Immature natural killer cell (primary cell): ENCODE results near the gene CDH13. TPM values are rescaled to one million over a fixed set of nuclear protein-coding genes. Genes with fewer than 3 reads are reported as not detected.

ENCODE experiments used
- DNase-seq, 3 donors: peaks; one replicate each; pipeline ENCODE4 v3.0.0; 2022; ENCODE audit warnings: mixed read lengths in 1 of 3
- H3K27ac Mint-ChIP-seq, 6 donors: one replicate each; pipeline ENCODE4 v1.8.0; 2020; ENCODE audit warnings: mixed read lengths in 6 of 6, mild to moderate bottlenecking in 5 of 6, inconsistent platforms in 4 of 6, moderate library complexity in 3 of 6
- H3K27me3 Mint-ChIP-seq, 3 donors: one replicate each; pipeline ENCODE4 v1.8.0; 2020 to 2021; ENCODE audit warnings: low read depth in 3 of 3, mild to moderate bottlenecking in 3 of 3, mixed read lengths in 3 of 3, moderate library complexity in 3 of 3, inconsistent platforms in 1 of 3
- H3K36me3 Mint-ChIP-seq, 3 donors: one replicate each; pipeline ENCODE4 v1.8.0; 2020; ENCODE audit warnings: mixed read lengths in 3 of 3, inconsistent platforms in 2 of 3, mild to moderate bottlenecking in 2 of 3
- H3K4me1 Mint-ChIP-seq, 2 donors: one replicate each; pipeline ENCODE4 v1.8.0; 2020; ENCODE audit warnings: inconsistent platforms in 2 of 2, mild to moderate bottlenecking in 2 of 2, mixed read lengths in 2 of 2, moderate library complexity in 1 of 2
- H3K4me3 Mint-ChIP-seq, 5 donors: one replicate each; pipeline ENCODE4 v1.8.0; 2020; ENCODE audit warnings: mild to moderate bottlenecking in 5 of 5, mixed read lengths in 5 of 5, inconsistent platforms in 3 of 5, moderate library complexity in 3 of 5
- H3K9me3 Mint-ChIP-seq, 6 donors: one replicate each; pipeline ENCODE4 v1.8.0; 2020; ENCODE audit warnings: mild to moderate bottlenecking in 6 of 6, mixed read lengths in 6 of 6, inconsistent platforms in 4 of 6, moderate library complexity in 3 of 6
- polyA plus RNA-seq, 3 donors: library from polyadenylated mRNA; unstranded; fragments of 300-500 nt; fragmentation: Illumina TruSeq; gene quantifications; one replicate each; pipeline ENCODE4 v1.2.3, GENCODE V29; 2021

The CDH13 gene
- polyA plus RNA-seq, 3 donors from 2014 or later = not detected

DNA sequence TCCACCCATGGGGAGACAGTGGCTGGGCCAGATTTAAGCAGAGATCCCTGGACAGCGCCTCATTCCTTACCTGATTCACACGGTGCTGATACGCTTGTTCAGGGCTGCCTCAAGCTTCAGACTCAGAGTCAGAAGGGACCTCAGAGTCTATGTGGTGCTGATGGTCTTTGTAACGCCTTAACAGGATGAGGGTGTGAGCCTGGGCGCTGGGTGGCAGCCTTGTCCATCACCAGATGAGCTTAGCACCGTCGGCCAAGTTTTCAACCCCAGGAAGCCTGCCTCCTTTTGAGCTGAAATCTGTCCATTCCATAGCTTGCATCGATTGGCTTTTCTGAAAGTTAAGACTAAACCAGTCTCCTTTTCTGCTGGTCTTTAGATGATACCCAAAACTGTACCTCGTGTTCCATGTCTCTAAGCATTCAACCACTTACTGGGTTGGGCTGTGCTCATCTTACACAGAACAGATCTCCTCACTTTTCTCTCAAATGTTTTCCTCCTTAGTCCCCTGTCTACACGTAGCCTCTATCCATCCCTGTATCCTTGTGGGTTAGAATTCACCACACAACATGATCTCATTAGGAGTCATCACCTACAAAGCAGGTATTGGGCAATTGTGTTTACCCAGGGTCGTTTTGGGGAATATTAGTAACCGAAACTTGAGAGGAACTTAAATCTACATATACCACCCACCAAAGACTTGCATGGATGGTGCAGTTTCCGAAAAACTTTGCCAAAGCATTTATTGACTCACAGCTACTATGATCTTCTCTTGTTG lies 573.4 kb downstream of the CDH13 start:
- Mint-ChIP-seq H3K9me3 (peaks cover 0 to 2% (median 0%) of the 10 kb centered on the region in 6 donors), H3K27me3 (peaks cover 3 to 6% (median 6%) of the 10 kb centered on the region in 3 donors), H3K27ac (no peak overlapping the region), H3K36me3 (no peaks in the 10 kb centered on the region), H3K4me3 (no peak overlapping the region), H3K4me1 (no peaks in the 10 kb centered on the region)
- DNase-seq = no peak

DNA sequence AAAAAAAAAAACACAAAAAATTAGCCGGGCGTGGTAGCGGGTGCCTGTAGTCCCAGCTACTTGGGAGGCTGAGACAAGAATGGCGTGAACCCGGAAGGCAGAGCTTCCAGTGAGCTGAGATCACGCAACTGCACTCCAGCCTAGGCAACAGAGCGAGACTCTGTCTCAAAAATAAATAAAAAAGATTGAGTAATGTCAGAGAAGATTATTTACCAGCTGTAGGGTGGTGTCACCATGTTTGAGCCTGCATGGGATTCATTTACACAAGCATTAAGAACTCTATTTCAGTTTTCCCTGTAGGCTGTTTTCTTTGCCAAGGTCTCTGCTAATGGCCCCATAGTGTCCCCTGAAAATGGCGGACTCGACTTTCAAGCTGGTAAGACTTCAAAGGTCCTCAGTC lies 575.0 kb downstream of the CDH13 start:
- peaks cover 0 to 6% (median 4%) of the 10 kb centered on the region in 3 donors for H3K27me3 Mint-ChIP-seq
- no peaks in the 10 kb centered on the region for H3K4me1 Mint-ChIP-seq
- H3K4me3 Mint-ChIP-seq = no peak overlapping the region
- H3K9me3 Mint-ChIP-seq = peaks cover 0 to 2% (median 0%) of the 10 kb centered on the region in 6 donors
- no peaks in the 10 kb centered on the region for H3K36me3 Mint-ChIP-seq
- no peak overlapping the region for H3K27ac Mint-ChIP-seq
- no peak for DNase-seq

DNA sequence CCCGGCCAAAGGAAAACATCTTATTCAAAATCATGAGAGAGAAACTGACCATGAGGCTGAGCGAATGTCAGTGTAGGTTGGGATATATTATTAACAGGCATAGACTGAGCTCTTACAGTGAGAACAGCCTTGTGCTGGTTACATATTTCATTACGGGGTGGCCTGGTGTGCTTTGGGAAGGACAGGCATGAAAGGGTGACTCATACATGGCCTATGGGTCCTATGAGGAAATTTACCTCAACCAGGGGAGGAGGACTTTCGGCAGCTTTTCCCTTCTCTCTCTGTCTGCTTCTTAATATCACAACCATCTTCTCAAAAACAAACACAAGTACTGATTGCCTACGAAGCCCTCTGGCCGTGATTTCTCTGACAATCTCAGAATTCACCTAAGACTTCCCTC lies 579.1 kb downstream of the CDH13 start:
- Mint-ChIP-seq H3K9me3 (peaks cover 0 to 2% (median 0%) of the 10 kb centered on the region in 6 donors), H3K4me3 (no peak overlapping the region), H3K4me1 (no peaks in the 10 kb centered on the region), H3K27me3 (peaks cover 0 to 4% (median 2%) of the 10 kb centered on the region in 3 donors), H3K36me3 (no peaks in the 10 kb centered on the region), H3K27ac (no peak overlapping the region)
- no peak for DNase-seq

GRCh38 chr16:83206426-83206825 lies 579.7 kb downstream of the CDH13 start:
- Mint-ChIP-seq H3K27ac (no peak overlapping the region), H3K27me3 (peaks cover 0 to 4% (median 2%) of the 10 kb centered on the region in 3 donors), H3K9me3 (peaks cover 0 to 2% (median 0%) of the 10 kb centered on the region in 6 donors), H3K36me3 (no peaks in the 10 kb centered on the region), H3K4me1 (peaks cover 0 to 1% of the 10 kb centered on the region in 2 donors), H3K4me3 (no peak overlapping the region)
- no peak for DNase-seq

DNA sequence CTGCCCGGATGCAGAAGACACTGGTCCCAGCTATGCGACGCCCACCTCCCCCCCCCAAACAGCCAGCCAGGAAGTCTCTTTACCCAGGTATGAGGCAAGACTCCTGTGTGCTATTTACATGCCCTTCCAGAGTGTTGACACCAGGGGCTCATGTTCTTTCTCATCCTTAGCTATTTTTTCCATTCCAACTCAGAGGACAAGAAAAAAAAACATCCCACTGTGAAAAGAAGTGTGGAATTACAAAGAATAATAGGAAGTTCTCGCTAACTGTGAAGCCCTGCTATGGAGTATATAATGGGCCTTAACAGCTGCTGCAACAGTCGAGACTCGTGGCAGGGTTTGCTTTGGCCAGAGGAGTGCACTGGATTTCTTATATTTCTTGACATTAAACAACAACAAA lies 584.9 kb downstream of the CDH13 start:
- Mint-ChIP-seq H3K4me1 (peaks cover 16 to 18% of the 10 kb centered on the region in 2 donors), H3K27ac (peak overlapping the region in 1 of 6 donors; percentile 28), H3K36me3 (no peaks in the 10 kb centered on the region), H3K9me3 (peaks cover 0 to 5% (median 0%) of the 10 kb centered on the region in 6 donors), H3K27me3 (peaks cover 2 to 7% (median 3%) of the 10 kb centered on the region in 3 donors), H3K4me3 (no peak overlapping the region)
- no peak for DNase-seq

GRCh38 chr16:83212301-83212841 lies 585.6 kb downstream of the CDH13 start:
- H3K4me1 Mint-ChIP-seq = peaks cover 16 to 18% of the 10 kb centered on the region in 2 donors
- H3K27me3 Mint-ChIP-seq = peaks cover 2 to 7% (median 3%) of the 10 kb centered on the region in 3 donors
- no peak overlapping the region for H3K4me3 Mint-ChIP-seq
- DNase-seq = no peak
- no peaks in the 10 kb centered on the region for H3K36me3 Mint-ChIP-seq
- peak overlapping the region in 5 of 6 donors; percentile 10 to 59 (median 20) for H3K27ac Mint-ChIP-seq
- H3K9me3 Mint-ChIP-seq = peaks cover 0 to 5% (median 0%) of the 10 kb centered on the region in 6 donors

DNA sequence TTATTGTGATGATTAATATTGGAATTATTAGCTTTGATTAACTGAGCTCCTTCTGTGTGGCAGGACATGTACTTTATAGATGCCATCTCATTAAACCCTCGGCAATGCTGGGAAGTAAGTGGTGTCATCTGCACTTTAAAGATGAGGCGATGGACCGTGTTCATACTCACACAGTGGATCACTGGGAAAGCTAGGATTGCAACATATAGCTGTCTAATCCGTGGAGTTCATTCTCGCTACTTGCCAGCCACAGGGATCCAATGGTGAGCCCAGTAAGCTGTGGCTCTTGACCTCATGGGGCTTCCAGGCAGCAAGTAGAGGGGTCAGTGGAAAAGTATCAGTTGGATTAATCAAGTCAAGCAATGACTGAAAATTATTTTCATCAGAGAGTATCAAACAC lies 587.9 kb downstream of the CDH13 start:
- DNase-seq = no peak
- Mint-ChIP-seq H3K27me3 (peaks cover 2 to 7% (median 3%) of the 10 kb centered on the region in 3 donors), H3K36me3 (no peaks in the 10 kb centered on the region), H3K4me3 (no peak overlapping the region), H3K4me1 (peaks cover 16 to 18% of the 10 kb centered on the region in 2 donors), H3K27ac (no peak overlapping the region), H3K9me3 (peaks cover 0 to 5% (median 0%) of the 10 kb centered on the region in 6 donors)

GRCh38 chr16:83215406-83216001 lies 588.7 kb downstream of the CDH13 start:
- H3K27me3 Mint-ChIP-seq = peaks cover 2 to 7% (median 3%) of the 10 kb centered on the region in 3 donors
- DNase-seq = peak; percentile 35 to 46 (median 37)
- H3K4me3 Mint-ChIP-seq = no peak overlapping the region
- peaks cover 0 to 5% (median 0%) of the 10 kb centered on the region in 6 donors for H3K9me3 Mint-ChIP-seq
- no peaks in the 10 kb centered on the region for H3K36me3 Mint-ChIP-seq
- H3K27ac Mint-ChIP-seq = no peak overlapping the region
- H3K4me1 Mint-ChIP-seq = peaks cover 16 to 18% of the 10 kb centered on the region in 2 donors

GRCh38 chr16:83219285-83219684 lies 592.5 kb downstream of the CDH13 start:
- H3K36me3 Mint-ChIP-seq = no peaks in the 10 kb centered on the region
- no peak for DNase-seq
- H3K4me1 Mint-ChIP-seq = no peaks in the 10 kb centered on the region
- no peak overlapping the region for H3K27ac Mint-ChIP-seq
- H3K4me3 Mint-ChIP-seq = no peak overlapping the region
- H3K27me3 Mint-ChIP-seq = peaks cover 3 to 7% (median 6%) of the 10 kb centered on the region in 3 donors
- no peaks in the 10 kb centered on the region for H3K9me3 Mint-ChIP-seq

DNA sequence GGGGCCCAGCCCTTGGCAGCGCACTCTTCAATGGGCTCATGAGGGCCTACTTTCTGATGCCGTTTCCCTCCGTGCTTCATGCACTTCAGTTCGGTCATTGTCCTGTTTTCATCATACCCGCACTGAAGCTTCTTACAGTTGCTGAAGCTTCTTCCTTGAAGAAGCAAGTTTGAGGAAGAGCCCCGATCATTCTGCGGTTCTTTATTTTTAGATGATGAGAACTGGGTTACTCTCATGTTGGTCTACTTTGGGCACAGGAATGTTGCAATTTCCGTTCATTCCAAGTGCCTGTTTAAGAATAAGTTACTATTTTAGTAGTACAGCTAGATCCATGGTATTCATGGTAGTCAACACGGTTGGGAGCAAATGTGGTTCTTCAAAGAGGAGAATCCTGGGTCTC lies 593.3 kb downstream of the CDH13 start:
- H3K4me1 Mint-ChIP-seq = no peaks in the 10 kb centered on the region
- H3K27me3 Mint-ChIP-seq = peaks cover 3 to 7% (median 6%) of the 10 kb centered on the region in 3 donors
- no peaks in the 10 kb centered on the region for H3K9me3 Mint-ChIP-seq
- H3K36me3 Mint-ChIP-seq = no peaks in the 10 kb centered on the region
- no peak overlapping the region for H3K27ac Mint-ChIP-seq
- no peak for DNase-seq
- no peak overlapping the region for H3K4me3 Mint-ChIP-seq

DNA sequence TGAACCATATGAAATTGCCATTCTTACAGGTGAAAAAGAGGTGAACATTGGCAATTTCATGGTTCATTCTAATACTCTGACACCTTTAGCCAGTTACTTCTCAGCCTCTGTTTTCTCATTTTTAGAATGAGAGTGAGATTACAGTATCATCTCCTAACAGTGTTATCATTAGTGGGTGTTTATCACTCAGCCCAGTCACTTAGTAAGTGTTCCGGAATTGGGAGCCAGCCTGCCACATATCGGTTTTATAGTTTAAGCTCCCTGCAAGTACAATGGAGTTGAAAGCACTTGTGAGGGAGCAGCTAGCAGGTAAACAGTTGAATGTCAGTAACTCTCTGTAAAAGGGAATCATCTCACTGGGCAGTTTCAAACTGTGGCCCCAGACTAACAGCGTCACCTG lies 597.9 kb downstream of the CDH13 start:
- no peaks in the 10 kb centered on the region for H3K36me3 Mint-ChIP-seq
- H3K4me3 Mint-ChIP-seq = no peak overlapping the region
- no peak overlapping the region for H3K27ac Mint-ChIP-seq
- H3K9me3 Mint-ChIP-seq = peaks cover 0 to 6% (median 0%) of the 10 kb centered on the region in 6 donors
- DNase-seq = no peak
- no peaks in the 10 kb centered on the region for H3K4me1 Mint-ChIP-seq
- H3K27me3 Mint-ChIP-seq = peaks cover 0 to 11% (median 7%) of the 10 kb centered on the region in 3 donors

DNA sequence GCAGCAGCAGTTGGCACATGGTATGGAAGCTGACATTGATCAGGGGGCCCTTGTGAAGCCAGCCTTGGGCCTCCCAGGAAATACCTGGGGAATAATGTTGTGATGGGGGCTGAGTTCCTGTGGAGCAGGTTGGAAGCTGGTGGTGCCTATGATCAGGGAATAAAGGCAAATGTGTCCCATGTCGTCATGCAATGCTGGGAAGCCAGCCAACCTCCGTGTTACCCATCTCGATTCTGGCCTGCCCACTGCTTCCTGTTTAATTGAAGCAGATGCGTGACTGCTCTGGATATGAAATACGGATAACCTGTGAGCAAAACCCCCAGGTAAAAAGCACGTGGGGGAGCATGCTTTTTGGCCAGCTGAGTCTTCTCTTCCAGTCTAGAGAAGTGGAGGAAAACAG lies 600.6 kb downstream of the CDH13 start:
- peaks cover 0 to 12% (median 7%) of the 10 kb centered on the region in 3 donors for H3K27me3 Mint-ChIP-seq
- no peak for DNase-seq
- H3K9me3 Mint-ChIP-seq = peaks cover 0 to 6% (median 0%) of the 10 kb centered on the region in 6 donors
- no peak overlapping the region for H3K27ac Mint-ChIP-seq
- H3K4me1 Mint-ChIP-seq = no peaks in the 10 kb centered on the region
- no peak overlapping the region for H3K4me3 Mint-ChIP-seq
- H3K36me3 Mint-ChIP-seq = no peaks in the 10 kb centered on the region

GRCh38 chr16:83231729-83232128 lies 605.0 kb downstream of the CDH13 start:
- H3K9me3 Mint-ChIP-seq = peaks cover 0 to 10% (median 0%) of the 10 kb centered on the region in 6 donors
- no peak overlapping the region for H3K4me3 Mint-ChIP-seq
- H3K36me3 Mint-ChIP-seq = no peaks in the 10 kb centered on the region
- H3K27me3 Mint-ChIP-seq = peaks cover 1 to 8% (median 7%) of the 10 kb centered on the region in 3 donors
- no peak for DNase-seq
- no peaks in the 10 kb centered on the region for H3K4me1 Mint-ChIP-seq
- no peak overlapping the region for H3K27ac Mint-ChIP-seq

- no peaks in the 10 kb centered on the region for H3K36me3 Mint-ChIP-seq
These were observed 606.4 kb downstream of the CDH13 start for GRCh38 chr16:83233153-83233552.

More at GRCh38 chr16:83233153-83233552, 606.4 kb downstream of the CDH13 start:
- no peak overlapping the region for H3K27ac Mint-ChIP-seq
- no peak overlapping the region for H3K4me3 Mint-ChIP-seq
- H3K4me1 Mint-ChIP-seq = no peaks in the 10 kb centered on the region
- H3K9me3 Mint-ChIP-seq = peaks cover 0 to 10% (median 0%) of the 10 kb centered on the region in 6 donors
- peaks cover 3 to 11% (median 6%) of the 10 kb centered on the region in 3 donors for H3K27me3 Mint-ChIP-seq
- no peak for DNase-seq
